Osteoblast (primary cell): ENCODE results near the gene FASN. TPM values are rescaled to one million over a fixed set of nuclear protein-coding genes. Genes with fewer than 3 reads are reported as not detected.

Experiments
- DNase-seq: peaks from one replicate; pipeline ENCODE4 v3.0.0; 2011; ENCODE audit warnings: low spot score, mixed read lengths; ENCODE audit not compliant: insufficient read length; ENCODE audit errors: missing footprints
- H2AFZ ChIP-seq: 2 replicates; pipeline ENCODE4 v1.6.0; 2011; ENCODE audit warnings: mild to moderate bottlenecking, low read length
- H3K27ac ChIP-seq: 2 replicates; pipeline ENCODE4 v1.5.1; 2011; ENCODE audit warnings: mild to moderate bottlenecking, low read depth, low read length, moderate library complexity
- H3K27me3 ChIP-seq: 2 replicates; pipeline ENCODE4 v1.6.0; 2012; ENCODE audit warnings: mild to moderate bottlenecking, control low read depth, inconsistent platforms, low read length, moderate library complexity; ENCODE audit not compliant: insufficient read depth
- H3K36me3 ChIP-seq: 2 replicates; pipeline ENCODE4 v1.5.1; 2011; ENCODE audit warnings: mild to moderate bottlenecking, low read length, control low read depth, moderate library complexity; ENCODE audit not compliant: insufficient read depth
- H3K4me1 ChIP-seq: 2 replicates; pipeline ENCODE4 v1.5.1; 2011; ENCODE audit warnings: mild to moderate bottlenecking, low read length, control low read depth, moderate library complexity; ENCODE audit not compliant: insufficient read depth
- H3K4me2 ChIP-seq: 2 replicates; pipeline ENCODE4 v1.6.0; 2011; ENCODE audit warnings: mild to moderate bottlenecking, low read length; ENCODE audit not compliant: insufficient read depth
- H3K4me3 ChIP-seq: fragments of 200-600 bp; sonication (generic); 3 replicates; pipeline ENCODE4 v1.5.1; 2012; ENCODE audit warnings: mild to moderate bottlenecking, low read length, inconsistent platforms; ENCODE audit not compliant: insufficient read depth
- H3K79me2 ChIP-seq: 2 replicates; pipeline ENCODE4 v1.6.0; 2012; ENCODE audit warnings: mild to moderate bottlenecking, low read length, control low read depth, inconsistent platforms; ENCODE audit not compliant: insufficient read depth
- H3K9me3 ChIP-seq: 2 replicates; pipeline ENCODE4 v1.5.1; 2011; ENCODE audit warnings: low read depth, low read length, control low read depth
- H4K20me1 ChIP-seq: 2 replicates; pipeline ENCODE4 v1.6.0; 2012; ENCODE audit warnings: mild to moderate bottlenecking, low read length, control low read depth; ENCODE audit not compliant: insufficient read depth
- CTCF ChIP-seq: IDR thresholded peaks from 2 replicates; pipeline ENCODE4 v1.5.1; 2011; ENCODE audit warnings: mild to moderate bottlenecking, low read depth, low read length, moderate library complexity; ENCODE audit errors: extremely low read depth
- total RNA-seq: library from RNA; depleted of rRNA; stranded (reverse); fragments of >200 nt; gene quantifications from 2 replicates; pipeline ENCODE4 v1.2.3, GENCODE V29; 2012

The FASN gene
- total RNA-seq = 120 and 142 TPM in 2 replicates

GRCh38 chr17:82098169-82098938, at the start of gene FASN:
TSS of gene FASN (minus strand) at chr17:82098236. CDS start at chr17:82096445, 1,791 bp downstream.
- peaks cover 17% of the 10 kb centered on the region for H3K4me1 ChIP-seq
- peaks cover 34% of the 10 kb centered on the region for H3K79me2 ChIP-seq
- H4K20me1 ChIP-seq = peaks cover 22% of the 10 kb centered on the region
- H3K36me3 ChIP-seq = peaks cover 20% of the 10 kb centered on the region
- peak within 1 kb of the TSS; percentile 51 for H2AFZ ChIP-seq
- peak within 1 kb of the TSS; percentile 91 for H3K4me2 ChIP-seq
- peak within 1 kb of the TSS; percentile 78 for H3K4me3 ChIP-seq
- H3K9me3 ChIP-seq = no peaks in the 10 kb centered on the region
- DNase-seq = peak; percentile 100
- no peaks in the 10 kb centered on the region for H3K27me3 ChIP-seq
- TF ChIP-seq CTCF = peak; percentile 25
- H3K27ac ChIP-seq = peak within 1 kb of the TSS; percentile 51

GRCh38 chr17:82146663-82147654, 48.9 kb upstream of the FASN start:
- Histone ChIP-seq H2AFZ (no peak overlapping the region), H3K9me3 (no peaks in the 10 kb centered on the region), H4K20me1 (peaks cover 5% of the 10 kb centered on the region), H3K27me3 (no peaks in the 10 kb centered on the region), H3K4me3 (no peak overlapping the region), H3K36me3 (no peaks in the 10 kb centered on the region), H3K27ac (no peak overlapping the region), H3K4me1 (no peaks in the 10 kb centered on the region), H3K4me2 (no peak overlapping the region), H3K79me2 (no peaks in the 10 kb centered on the region)
- no peak for DNase-seq
- TF ChIP-seq CTCF = no peak

- H2AFZ ChIP-seq = no peak overlapping the region
- DNase-seq = peak; percentile 79
- no peaks in the 10 kb centered on the region for H3K79me2 ChIP-seq
- H3K27me3 ChIP-seq = no peaks in the 10 kb centered on the region
- no peaks in the 10 kb centered on the region for H3K9me3 ChIP-seq
- H4K20me1 ChIP-seq = peaks cover 5% of the 10 kb centered on the region
- no peak for TF ChIP-seq CTCF
- no peaks in the 10 kb centered on the region for H3K4me1 ChIP-seq
- no peak overlapping the region for H3K27ac ChIP-seq
- H3K4me3 ChIP-seq = no peak overlapping the region
- no peak overlapping the region for H3K4me2 ChIP-seq
- no peaks in the 10 kb centered on the region for H3K36me3 ChIP-seq
Measured at GRCh38 chr17:82145550-82146155, 47.6 kb upstream of the FASN start.
